ENCODE data around the gene PRKG2. TPM values are rescaled to one million over a fixed set of nuclear protein-coding genes. Genes with fewer than 3 reads are reported as not detected.
"Not testable (repeated sequence)": the region's sequence is repeated elsewhere in the genome, so short reads cannot be mapped to it uniquely, and the experiment has no call there.

PRKG2 gene
- total RNA-seq, 2 donors from 2014 or later, result 0.16 to 0.25 TPM

DNA sequence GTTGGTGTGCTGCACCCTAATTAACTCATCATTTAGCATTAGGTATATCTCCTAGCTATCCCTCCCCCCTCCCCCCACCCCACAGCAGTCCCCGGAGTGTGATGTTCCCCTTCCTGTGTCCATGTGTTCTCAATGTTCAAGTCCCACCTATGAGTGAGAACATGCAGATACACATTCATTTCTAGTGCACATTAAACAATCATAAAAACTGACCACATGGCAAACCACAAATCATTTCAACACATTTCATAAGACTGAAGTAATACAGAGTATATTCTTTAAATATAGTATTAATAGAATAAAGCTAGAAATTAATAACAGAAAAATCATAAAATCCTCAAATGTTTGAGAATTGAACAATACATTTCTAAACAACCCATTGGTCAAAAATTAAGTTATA lies 34.1 kb downstream of the PRKG2 start:
- Mint-ChIP-seq H3K27ac (no peak overlapping the region), H3K9me3 (peaks cover 4 to 6% of the 10 kb centered on the region in 2 donors), H3K36me3 (no peaks in the 10 kb centered on the region)
- DNase-seq (ENCODE audit: low spot score in 2 of 2) (no peak), ATAC-seq (no peak)

DNA sequence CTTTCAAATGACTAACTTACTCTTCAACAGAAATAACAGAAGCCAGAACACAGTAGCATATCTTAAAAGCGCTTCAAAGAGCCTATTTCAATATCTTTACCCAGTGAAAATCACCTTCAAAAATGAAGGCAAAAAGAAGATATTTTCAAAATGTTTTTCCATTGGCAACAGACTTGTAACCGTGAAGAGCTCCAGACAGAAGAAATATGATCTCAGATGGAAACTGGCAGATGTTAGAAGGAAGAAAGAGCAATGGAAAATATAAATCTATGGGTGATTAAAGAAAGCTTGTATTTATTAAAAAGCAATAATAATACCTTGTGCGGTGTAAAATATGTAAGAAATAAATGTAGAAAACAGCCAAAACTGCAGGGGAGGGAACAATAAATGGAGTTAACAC lies 35.7 kb downstream of the PRKG2 start:
- Mint-ChIP-seq H3K27ac (no peak overlapping the region), H3K9me3 (peaks cover 0 to 6% of the 10 kb centered on the region in 2 donors)
- DNase-seq (ENCODE audit: low spot score in 2 of 2), result no peak

DNA sequence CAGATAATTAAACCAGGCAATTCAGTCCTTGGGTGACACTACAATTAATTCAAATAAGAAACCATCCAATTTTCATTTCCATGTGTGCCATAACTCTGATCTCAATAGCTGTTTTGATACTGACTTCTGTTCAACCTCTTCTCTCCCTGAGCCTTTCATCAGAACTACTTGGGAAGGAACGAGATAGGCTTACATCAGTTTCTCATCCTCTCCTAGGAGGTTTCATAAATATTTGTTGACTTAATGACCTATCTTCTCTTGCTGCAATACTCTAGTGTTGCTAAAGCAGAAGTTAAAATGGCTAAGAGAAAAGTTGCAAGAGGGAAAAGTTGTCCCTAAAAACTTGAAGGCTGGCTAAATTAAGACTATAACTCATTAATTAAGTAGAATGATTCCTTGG lies 41.8 kb downstream of the PRKG2 start:
- DNase-seq (ENCODE audit: low spot score in 2 of 2) (no peak), ATAC-seq (no peak)
- Mint-ChIP-seq H3K36me3 (no peaks in the 10 kb centered on the region), H3K9me3 (peaks cover 0 to under 1% of the 10 kb centered on the region in 2 donors), H3K27ac (no peak overlapping the region)

More for the DNA sequence above, 35.7 kb downstream of the PRKG2 start:
- H3K36me3 Mint-ChIP-seq, result no peaks in the 10 kb centered on the region
- ATAC-seq, result no peak

DNA sequence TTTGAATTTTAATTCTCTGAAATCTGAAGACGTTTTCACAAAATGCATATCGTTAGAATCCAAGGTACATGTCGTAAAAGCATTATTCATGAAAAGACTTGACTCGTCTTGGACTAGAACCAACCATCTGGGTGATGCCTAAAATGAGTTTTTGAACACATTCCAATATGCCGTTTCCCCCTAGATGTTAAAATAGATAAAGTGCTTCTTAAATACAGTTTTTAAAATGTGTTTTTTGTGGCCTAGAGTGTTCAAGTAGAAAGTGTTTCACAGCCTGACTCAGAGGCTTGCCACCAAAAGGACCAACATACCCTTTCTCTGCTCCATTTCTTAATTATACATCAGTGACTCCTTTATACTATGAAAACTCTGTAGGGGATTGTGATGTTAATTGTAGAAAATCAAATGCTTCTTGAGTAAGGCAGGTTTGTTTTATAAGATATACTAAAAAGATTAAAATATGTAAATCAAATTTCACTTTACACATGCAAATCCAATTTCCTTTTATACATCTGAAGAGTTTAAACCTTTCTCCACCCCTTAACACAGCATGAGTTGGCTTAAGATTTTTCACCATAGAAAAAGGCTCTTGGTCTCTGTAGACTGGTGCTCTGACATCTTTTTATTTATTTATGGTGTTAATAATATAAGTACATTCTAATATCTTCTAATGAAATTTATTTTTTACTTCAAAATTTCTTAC lies 48.4 kb downstream of the PRKG2 start:
- H3K36me3 Mint-ChIP-seq, result no peaks in the 10 kb centered on the region
- no peak for ATAC-seq
- no peak overlapping the region for H3K27ac Mint-ChIP-seq
- H3K9me3 Mint-ChIP-seq, result no peaks in the 10 kb centered on the region
- no peak for DNase-seq (ENCODE audit: low spot score in 2 of 2)

DNA sequence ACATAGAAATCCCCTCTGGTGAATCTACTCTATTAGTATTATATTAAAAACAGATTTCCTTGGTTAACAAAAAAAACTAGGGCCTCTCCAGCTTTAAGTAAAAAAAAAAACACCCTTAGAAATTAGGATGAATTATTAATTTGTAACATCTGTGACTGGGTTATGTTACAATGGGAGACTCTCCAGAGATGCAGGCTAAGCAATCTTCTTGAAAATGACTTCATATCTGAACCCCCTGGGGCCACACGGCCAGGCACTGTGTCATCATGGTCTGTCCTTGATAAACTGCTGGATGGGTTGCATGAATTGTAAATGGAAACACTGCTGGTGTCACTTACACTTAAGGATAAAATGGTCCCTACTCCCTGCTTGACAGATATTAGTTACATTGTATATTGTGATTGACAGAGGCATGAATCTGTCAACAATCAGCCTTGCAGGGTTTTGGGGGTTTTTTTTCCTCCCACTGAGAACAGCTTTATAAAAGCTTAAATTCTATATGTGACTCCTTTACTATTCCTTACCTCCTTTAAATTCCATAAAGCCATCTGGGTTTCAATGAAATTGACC lies 49.1 kb downstream of the PRKG2 start:
- Mint-ChIP-seq H3K36me3 (no peaks in the 10 kb centered on the region), H3K9me3 (no peaks in the 10 kb centered on the region), H3K27ac (no peak overlapping the region)
- ATAC-seq, result no peak
- no peak for DNase-seq (ENCODE audit: low spot score in 2 of 2)

DNA sequence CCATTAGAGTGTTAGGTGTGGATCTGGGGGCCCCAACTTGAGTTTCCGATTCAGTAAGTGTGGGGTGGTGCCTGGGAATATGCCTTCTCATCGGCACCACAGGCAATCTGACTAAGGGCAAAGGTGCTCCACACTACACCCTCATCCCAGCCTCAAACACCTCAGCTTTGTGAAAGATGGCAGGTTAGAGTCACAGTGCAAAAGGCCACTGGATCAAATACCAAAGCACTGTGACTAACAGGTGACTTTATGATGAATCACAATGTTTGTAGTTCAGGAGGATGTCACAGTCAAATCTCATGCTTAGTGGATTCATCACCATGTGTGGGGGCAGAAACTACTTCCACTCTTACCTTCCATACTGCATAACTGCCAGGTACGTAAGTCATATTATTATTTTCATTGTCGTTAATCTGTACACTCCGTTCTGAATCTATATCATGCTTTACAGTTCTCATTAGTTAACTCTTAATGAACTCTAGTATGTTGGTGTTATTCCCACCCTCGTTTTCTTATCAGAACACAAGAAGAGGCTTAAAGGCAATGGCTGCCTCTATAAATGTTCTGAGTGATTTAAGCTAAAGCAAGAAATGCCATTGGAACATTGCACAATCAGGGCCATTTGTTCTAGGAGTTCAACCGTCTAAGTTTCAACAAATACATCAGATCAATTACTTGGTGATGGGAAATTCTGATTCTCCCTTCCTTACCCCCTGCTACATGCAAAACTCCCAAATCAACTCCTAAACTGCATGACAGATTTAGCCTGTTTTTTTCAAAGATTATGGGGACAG lies 50.2 kb downstream of the PRKG2 start:
- no peaks in the 10 kb centered on the region for H3K36me3 Mint-ChIP-seq
- ATAC-seq, result peak; percentile 94 to 97
- no peaks in the 10 kb centered on the region for H3K9me3 Mint-ChIP-seq
- peak in 1 of 2 donors; percentile 4 for DNase-seq (ENCODE audit: low spot score in 2 of 2)
- no peak overlapping the region for H3K27ac Mint-ChIP-seq

DNA sequence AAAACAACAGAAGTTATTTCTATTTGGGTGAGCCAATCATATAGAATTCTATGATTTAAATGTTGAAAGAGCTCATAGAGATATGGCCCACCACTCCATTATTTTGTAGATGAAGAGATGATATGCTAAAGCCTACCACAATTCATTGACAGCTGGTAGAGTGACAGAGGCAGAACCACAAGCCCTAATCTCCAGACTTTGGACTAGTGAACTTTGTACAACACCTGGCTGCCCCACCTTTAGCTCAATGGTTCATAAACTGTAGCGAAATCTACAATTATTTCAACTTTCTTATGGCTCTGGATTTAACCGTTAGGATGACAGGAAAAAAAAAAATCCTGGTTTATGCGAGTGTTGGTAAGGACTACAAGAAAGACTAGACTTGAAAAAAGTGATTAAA lies 50.9 kb downstream of the PRKG2 start:
- DNase-seq (ENCODE audit: low spot score in 2 of 2) (no peak), ATAC-seq (no peak)
- H3K9me3 Mint-ChIP-seq, result no peaks in the 10 kb centered on the region
- no peak overlapping the region for H3K27ac Mint-ChIP-seq
- no peaks in the 10 kb centered on the region for H3K36me3 Mint-ChIP-seq

DNA sequence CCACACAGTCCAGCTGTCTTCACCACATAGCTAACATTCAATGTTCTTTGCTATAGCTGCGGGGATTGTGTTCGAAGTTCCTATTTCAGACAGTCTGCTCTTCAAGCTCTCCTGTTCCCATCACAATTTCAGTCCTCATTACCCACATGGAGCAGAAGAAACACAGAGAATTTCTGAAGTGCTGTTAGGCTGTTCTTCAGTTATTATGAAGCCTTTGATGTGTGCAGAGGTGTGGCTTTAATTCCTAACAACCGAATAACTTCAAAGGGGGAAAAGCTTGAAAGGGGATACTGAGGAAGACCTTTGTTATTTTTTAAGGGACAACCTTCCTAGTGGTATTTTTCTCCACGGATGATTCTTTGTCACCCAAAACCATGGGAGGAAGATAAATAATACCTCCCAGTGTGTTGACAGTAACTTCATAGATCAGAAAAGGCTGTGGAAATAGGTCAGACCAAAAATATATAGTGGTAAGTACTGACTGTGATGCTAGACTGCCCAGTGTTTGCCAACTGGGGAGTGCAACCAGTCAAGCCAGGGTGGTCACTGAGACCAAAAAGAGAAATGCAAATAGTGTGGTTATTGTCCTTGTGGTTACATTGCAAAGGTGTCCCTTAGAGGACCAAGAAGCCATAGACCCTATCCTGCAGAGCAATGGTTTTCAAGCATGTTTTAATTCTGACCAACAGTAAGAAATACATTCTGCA lies 52.1 kb downstream of the PRKG2 start:
- no peaks in the 10 kb centered on the region for H3K9me3 Mint-ChIP-seq
- DNase-seq (ENCODE audit: low spot score in 2 of 2), result no peak
- ATAC-seq, result no peak
- no peak overlapping the region for H3K27ac Mint-ChIP-seq
- no peaks in the 10 kb centered on the region for H3K36me3 Mint-ChIP-seq

DNA sequence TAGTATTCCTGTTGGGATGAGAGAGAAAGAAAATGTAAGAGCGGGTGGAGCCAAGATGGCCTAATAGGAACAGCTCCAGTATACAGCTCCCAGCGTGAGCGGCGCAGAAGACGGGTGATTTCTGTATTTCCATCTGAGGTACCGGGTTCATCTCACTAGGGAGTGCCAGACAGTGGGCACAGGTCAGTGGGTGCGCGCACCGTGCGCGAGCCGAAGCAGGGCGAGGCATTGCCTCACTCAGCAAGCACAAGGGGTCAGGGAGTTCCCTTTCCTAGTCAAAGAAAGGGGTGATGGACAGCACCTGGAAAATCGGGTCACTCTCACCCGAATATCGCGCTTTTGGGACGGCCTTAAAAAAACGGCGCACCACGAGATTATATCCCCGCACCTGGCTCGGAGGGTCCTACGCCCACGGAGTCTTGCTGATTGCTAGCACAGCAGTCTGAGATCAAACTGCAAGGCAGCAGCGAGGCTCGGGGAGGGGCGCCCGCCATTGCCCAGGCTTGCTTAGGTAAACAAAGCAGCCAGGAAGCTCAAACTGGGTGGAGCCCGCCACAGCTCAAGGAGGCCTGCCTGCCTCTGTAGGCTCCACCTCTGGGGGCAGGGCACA lies 61.2 kb downstream of the PRKG2 start:
- not testable (repeated sequence) for H3K9me3 Mint-ChIP-seq; ATAC-seq; H3K27ac Mint-ChIP-seq; DNase-seq (ENCODE audit: low spot score in 2 of 2); H3K36me3 Mint-ChIP-seq

DNA sequence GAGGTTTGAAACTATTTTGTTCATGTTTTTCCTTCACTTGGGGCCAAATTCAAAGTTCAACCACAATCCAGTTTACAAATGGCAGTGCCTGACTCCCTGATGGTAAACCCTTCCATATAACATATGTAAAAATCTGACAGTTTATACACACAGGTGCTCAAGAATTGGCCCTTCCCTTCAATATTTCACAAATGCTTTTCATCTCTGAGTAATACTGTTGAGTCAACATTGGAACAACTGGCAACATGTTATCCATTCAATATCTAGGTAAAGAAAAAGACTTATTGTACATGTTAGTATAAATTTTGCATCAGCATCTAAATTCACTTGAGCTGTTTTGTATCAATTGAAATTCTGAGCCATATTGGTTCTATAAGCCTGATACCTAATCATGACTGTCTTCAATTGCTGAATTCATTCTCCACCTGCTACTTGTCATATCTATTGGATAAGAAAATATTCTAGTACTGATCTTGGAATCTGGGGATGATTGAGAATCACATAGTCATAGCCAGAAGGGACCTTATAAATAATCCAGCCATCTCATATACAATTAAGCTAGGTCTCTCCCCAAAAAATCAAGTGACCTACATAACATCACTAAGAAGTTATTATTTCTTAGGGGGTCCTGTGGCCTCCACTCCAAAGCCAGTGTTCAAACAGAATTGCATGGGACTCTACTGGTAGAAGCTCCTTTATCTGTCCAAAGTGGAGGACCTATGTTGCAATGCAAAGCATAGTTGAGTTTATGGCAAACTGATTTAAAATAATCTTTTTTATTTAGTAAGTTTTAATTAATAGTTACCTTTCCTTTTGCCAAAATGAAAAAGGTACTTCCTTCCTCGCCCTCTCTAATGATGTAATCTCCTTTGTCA lies 61.9 kb downstream of the PRKG2 start:
- peaks cover 0 to 6% of the 10 kb centered on the region in 2 donors for H3K36me3 Mint-ChIP-seq
- no peak overlapping the region for H3K27ac Mint-ChIP-seq
- DNase-seq (ENCODE audit: low spot score in 2 of 2) (no peak), ATAC-seq (no peak)
- peaks cover 0 to 3% of the 10 kb centered on the region in 2 donors for H3K9me3 Mint-ChIP-seq

DNA sequence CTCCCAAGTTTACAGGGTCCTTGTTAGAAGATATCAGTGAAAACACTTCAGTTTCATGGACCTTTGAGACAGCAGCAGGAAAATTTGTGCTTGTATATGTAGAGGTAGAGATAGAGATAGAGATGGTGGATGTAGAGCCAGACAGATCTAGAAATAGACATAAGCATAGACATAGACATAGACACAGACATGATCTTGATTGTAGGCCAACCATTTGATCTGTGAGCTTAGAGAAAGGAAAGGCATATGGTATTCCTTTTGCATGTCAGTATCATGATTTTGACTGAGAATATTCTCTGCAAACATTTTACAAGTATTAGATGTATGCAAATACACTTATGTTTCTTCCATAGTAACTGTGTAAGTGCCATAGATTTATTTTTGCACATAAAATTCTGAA lies 65.0 kb downstream of the PRKG2 start:
- Mint-ChIP-seq H3K27ac (no peak overlapping the region), H3K36me3 (no peaks in the 10 kb centered on the region), H3K9me3 (no peaks in the 10 kb centered on the region)
- ATAC-seq (no peak), DNase-seq (ENCODE audit: low spot score in 2 of 2) (no peak)

DNA sequence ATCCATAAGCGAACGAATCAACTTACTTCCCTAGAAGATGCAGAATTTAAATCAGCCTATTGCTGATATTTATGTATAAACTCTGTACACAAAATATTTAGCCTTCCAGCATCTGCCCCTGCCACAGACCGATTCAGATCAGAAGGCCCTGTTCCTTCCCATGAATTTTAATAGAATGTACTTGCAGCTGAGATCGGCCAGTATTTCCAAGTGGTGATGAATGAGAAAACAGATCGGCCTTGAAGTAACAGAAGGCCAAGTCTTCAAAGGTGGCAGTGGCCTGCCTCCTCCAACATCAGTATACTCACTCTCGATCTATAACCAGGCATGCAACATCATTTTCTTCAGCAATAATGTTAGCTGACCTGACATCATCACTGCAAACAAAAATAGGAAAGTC lies 66.4 kb downstream of the PRKG2 start:
- no peaks in the 10 kb centered on the region for H3K9me3 Mint-ChIP-seq
- no peak for ATAC-seq
- no peak overlapping the region for H3K27ac Mint-ChIP-seq

DNA sequence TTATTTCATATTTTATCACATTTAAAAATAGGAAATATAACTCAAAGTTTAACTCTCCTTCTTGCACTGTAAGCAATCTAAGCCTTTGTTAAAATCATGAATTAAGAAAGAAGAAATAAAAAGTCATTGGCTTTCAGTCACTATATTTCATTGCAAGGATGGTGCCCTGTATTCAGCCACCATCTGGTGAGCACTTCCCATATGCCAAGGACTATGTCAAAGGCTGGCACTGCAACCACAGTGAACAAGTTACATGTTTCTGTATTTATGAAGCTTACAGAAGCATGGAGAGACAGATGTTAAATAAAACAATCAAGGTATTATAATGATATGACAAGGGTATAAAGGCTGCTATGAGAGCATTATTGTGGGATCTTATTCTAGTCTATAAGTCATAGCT lies 68.6 kb downstream of the PRKG2 start:
- no peaks in the 10 kb centered on the region for H3K36me3 Mint-ChIP-seq
- DNase-seq (ENCODE audit: low spot score in 2 of 2), result no peak
- H3K27ac Mint-ChIP-seq, result no peak overlapping the region
- H3K9me3 Mint-ChIP-seq, result no peaks in the 10 kb centered on the region
- ATAC-seq, result no peak

More for the DNA sequence above, 66.4 kb downstream of the PRKG2 start:
- no peaks in the 10 kb centered on the region for H3K36me3 Mint-ChIP-seq
- DNase-seq (ENCODE audit: low spot score in 2 of 2), result no peak

DNA sequence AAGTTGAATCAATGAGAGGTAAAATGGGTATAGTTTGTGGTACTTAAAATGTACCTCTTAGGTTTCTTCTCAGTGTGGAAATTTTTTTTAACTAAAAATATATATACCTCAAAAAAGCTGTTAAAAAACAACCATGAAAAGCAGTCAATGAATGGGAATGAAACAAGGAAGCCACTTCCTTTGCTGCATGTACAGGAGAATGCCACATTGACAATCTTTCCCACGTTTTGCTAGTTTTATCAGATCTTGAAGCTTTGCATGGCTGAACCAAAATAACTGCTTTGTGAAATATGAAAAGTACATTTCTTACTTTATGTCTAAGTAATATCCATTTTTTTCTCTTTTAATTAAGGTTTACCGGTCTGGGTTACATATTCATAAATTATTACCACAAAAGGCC lies 71.8 kb downstream of the PRKG2 start:
- Mint-ChIP-seq H3K36me3 (peaks cover 0 to 4% of the 10 kb centered on the region in 2 donors), H3K27ac (no peak overlapping the region), H3K9me3 (no peaks in the 10 kb centered on the region)
- ATAC-seq, result no peak
- no peak for DNase-seq (ENCODE audit: low spot score in 2 of 2)

DNA sequence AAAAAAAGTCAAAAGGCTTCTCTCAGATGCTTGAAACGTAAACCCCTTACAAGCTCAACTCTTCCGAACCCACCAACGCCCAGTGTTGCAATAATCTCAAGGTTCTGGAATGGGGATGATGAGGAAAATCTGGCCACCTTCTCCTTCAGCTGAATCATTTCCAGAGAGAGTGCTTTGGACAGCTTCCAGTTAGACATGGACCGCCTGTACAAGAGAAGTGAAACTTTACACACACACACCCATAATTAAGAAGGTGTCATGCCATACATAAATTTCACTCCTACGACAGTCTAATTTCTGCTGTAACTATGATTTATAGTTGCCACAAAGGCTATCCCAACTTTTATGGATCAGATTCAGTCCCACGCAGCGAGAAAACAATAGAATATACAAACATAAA lies 72.3 kb downstream of the PRKG2 start:
- Mint-ChIP-seq H3K9me3 (no peaks in the 10 kb centered on the region), H3K27ac (no peak overlapping the region), H3K36me3 (peaks cover 0 to 4% of the 10 kb centered on the region in 2 donors)
- ATAC-seq (no peak), DNase-seq (ENCODE audit: low spot score in 2 of 2) (no peak)

DNA sequence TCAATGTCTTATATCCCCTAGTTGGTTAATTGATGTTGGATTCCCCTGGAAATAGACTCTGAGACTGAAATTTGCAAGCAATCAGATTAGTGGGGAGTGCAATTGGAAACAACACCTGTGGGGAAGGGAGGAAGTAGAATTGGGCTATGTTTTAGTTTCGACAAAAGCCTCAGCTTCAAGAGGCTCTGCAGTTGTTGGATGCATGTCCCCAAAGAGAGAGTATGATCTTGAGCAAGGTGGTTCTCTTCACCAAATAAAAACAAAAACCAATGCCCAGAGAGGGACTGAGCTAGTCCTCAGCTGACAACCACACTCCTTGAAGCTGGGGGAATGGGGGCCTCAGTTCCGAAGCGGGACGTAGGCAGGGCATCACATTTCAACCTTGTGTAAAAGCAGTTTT lies 77.1 kb downstream of the PRKG2 start:
- DNase-seq (ENCODE audit: low spot score in 2 of 2), result no peak
- ATAC-seq, result no peak
- peaks cover 0 to 4% of the 10 kb centered on the region in 2 donors for H3K36me3 Mint-ChIP-seq
- no peak overlapping the region for H3K27ac Mint-ChIP-seq
- no peaks in the 10 kb centered on the region for H3K9me3 Mint-ChIP-seq
